ENCODE results near the gene TIGAR. TPM values are rescaled to one million over a fixed set of nuclear protein-coding genes. Genes with fewer than 3 reads are reported as not detected.

TIGAR gene
- total and polyA plus RNA-seq, 4 donors = 2.9 to 10.5 (median 5.9) TPM

- intact Hi-C loops (cut with DNase I) = no loop called here
- no peak overlapping the region for H3K4me3 ChIP-seq (ENCODE audit: low read length in 2 of 2)
- no peaks in the 10 kb centered on the region for H3K36me3 ChIP-seq (ENCODE audit: control insufficient read depth in 1 of 2, insufficient read depth in 2 of 2, low read length in 1 of 2)
- H3K9me3 ChIP-seq (ENCODE audit: control insufficient read depth, low read length) = no peaks in the 10 kb centered on the region
- H3K27ac ChIP-seq (ENCODE audit: low read depth in 1 of 2, low read length in 2 of 2) = no peak overlapping the region
- no peaks in the 10 kb centered on the region for H3K27me3 ChIP-seq (ENCODE audit: control insufficient read depth in 1 of 2, insufficient read depth in 2 of 2, low read length in 1 of 2)
- H3K4me1 ChIP-seq (ENCODE audit: control insufficient read depth in 1 of 2, insufficient read depth in 2 of 2, low read length in 2 of 2) = no peaks in the 10 kb centered on the region
- ATAC-seq (ENCODE audit: low FRiP score) (no peak), DNase-seq (no peak)
- WGBS, 2 donors = 58 to 80% methylated on average over 1 of the region's 1 CpG
These were observed 67.0 kb downstream of the TIGAR start for GRCh38 chr12:4388032-4388431.

DNA sequence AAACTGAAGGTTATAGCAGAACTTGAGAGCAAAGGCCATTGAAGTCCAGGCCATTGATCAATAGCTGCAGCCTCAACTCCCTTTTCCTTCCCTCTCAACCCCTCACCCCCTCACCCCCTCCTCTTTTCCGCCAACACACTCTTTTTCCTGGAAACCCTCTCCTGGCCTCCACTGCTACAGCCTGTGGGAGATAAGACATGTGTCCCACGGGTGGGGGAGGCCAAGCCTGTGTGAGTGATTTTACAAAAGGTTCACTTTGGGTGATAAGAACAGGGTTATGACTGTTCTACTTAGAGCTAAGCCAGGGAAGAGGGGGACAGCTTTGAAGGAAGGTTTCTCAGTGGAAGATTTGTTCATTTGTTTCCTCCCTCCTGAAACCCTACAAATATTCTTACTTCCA, 67.6 kb downstream of the TIGAR start:
- no peaks in the 10 kb centered on the region for H3K36me3 ChIP-seq (ENCODE audit: control insufficient read depth in 1 of 2, insufficient read depth in 2 of 2, low read length in 1 of 2)
- H3K27ac ChIP-seq (ENCODE audit: low read depth in 1 of 2, low read length in 2 of 2) = no peak overlapping the region
- DNase-seq (no peak), ATAC-seq (ENCODE audit: low FRiP score) (no peak)
- H3K9me3 ChIP-seq (ENCODE audit: control insufficient read depth, low read length) = no peaks in the 10 kb centered on the region
- no peaks in the 10 kb centered on the region for H3K27me3 ChIP-seq (ENCODE audit: control insufficient read depth in 1 of 2, insufficient read depth in 2 of 2, low read length in 1 of 2)
- 28 to 29% methylated on average over 2 of the region's 2 CpGs for WGBS, 2 donors
- no peak overlapping the region for H3K4me3 ChIP-seq (ENCODE audit: low read length in 2 of 2)
- intact Hi-C loops (cut with DNase I) = no loop called here
- H3K4me1 ChIP-seq (ENCODE audit: control insufficient read depth in 1 of 2, insufficient read depth in 2 of 2, low read length in 2 of 2) = no peaks in the 10 kb centered on the region

GRCh38 chr12:4392223-4392742, 71.3 kb downstream of the TIGAR start:
- H3K4me3 ChIP-seq (ENCODE audit: low read length in 2 of 2) = no peak overlapping the region
- no peaks in the 10 kb centered on the region for H3K36me3 ChIP-seq (ENCODE audit: control insufficient read depth in 1 of 2, insufficient read depth in 2 of 2, low read length in 1 of 2)
- ATAC-seq (ENCODE audit: low FRiP score) (no peak), DNase-seq (no peak)
- no peaks in the 10 kb centered on the region for H3K4me1 ChIP-seq (ENCODE audit: control insufficient read depth in 1 of 2, insufficient read depth in 2 of 2, low read length in 2 of 2)
- H3K27me3 ChIP-seq (ENCODE audit: control insufficient read depth in 1 of 2, insufficient read depth in 2 of 2, low read length in 1 of 2) = no peaks in the 10 kb centered on the region
- intact Hi-C loops (cut with DNase I) = no loop called here
- 24 to 26% methylated on average over 15 of the region's 15 CpGs for WGBS, 2 donors
- H3K9me3 ChIP-seq (ENCODE audit: control insufficient read depth, low read length) = no peaks in the 10 kb centered on the region
- H3K27ac ChIP-seq (ENCODE audit: low read depth in 1 of 2, low read length in 2 of 2) = no peak overlapping the region

DNA sequence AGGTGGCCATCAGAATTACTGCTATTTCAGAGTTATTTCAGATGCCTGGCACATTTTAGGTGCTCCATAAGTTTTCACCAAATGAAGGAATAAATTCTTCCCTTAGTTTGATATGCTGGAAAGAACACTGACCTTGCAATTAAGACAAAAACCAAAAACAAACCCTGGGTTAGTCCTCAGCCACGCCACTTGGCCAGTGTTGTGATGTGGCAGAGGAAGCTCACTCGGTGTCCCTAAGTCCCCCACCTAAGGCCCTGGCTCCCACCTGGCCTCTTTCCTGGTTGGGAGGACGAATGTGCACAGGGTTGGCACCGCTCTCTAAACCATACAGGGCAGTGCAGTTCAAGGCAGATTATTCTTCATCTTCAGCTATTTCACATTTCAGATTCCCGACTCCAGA, 72.2 kb downstream of the TIGAR start:
- H3K27me3 ChIP-seq (ENCODE audit: control insufficient read depth in 1 of 2, insufficient read depth in 2 of 2, low read length in 1 of 2) = no peaks in the 10 kb centered on the region
- no peak overlapping the region for H3K27ac ChIP-seq (ENCODE audit: low read depth in 1 of 2, low read length in 2 of 2)
- intact Hi-C loops (cut with DNase I) = no loop called here
- no peaks in the 10 kb centered on the region for H3K4me1 ChIP-seq (ENCODE audit: control insufficient read depth in 1 of 2, insufficient read depth in 2 of 2, low read length in 2 of 2)
- H3K4me3 ChIP-seq (ENCODE audit: low read length in 2 of 2) = no peak overlapping the region
- no peaks in the 10 kb centered on the region for H3K36me3 ChIP-seq (ENCODE audit: control insufficient read depth in 1 of 2, insufficient read depth in 2 of 2, low read length in 1 of 2)
- 72 to 76% methylated on average over 5 of the region's 5 CpGs for WGBS, 2 donors
- H3K9me3 ChIP-seq (ENCODE audit: control insufficient read depth, low read length) = no peaks in the 10 kb centered on the region
- ATAC-seq (ENCODE audit: low FRiP score) = no peak
- no peak for DNase-seq

GRCh38 chr12:4395818-4396217, 74.8 kb downstream of the TIGAR start:
- no peaks in the 10 kb centered on the region for H3K27me3 ChIP-seq (ENCODE audit: control insufficient read depth in 1 of 2, insufficient read depth in 2 of 2, low read length in 1 of 2)

DNA sequence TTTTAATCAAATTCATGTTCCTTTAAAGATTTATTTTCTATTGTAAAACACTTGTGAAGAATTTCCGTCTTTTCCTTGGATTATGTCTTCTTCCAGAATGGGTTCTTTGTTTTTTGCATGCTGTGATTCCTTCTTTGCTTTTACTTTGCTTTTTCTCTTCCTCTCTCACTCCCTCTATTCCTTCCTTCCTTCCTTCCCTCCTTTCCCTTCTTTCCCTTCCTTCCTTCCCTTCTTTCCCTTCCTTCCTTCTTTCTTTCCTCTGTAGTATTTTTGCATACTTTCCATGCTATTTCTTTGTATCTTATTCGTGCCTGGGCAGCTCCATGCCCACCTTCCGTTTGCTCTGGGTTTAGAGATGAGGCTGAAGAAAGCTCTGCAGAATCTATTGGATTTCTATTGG, 80.1 kb downstream of the TIGAR start:
- no peak for DNase-seq
- no peak for ATAC-seq (ENCODE audit: low FRiP score)
- H3K27ac ChIP-seq (ENCODE audit: low read depth in 1 of 2, low read length in 2 of 2) = no peak overlapping the region
- no peaks in the 10 kb centered on the region for H3K4me1 ChIP-seq (ENCODE audit: control insufficient read depth in 1 of 2, insufficient read depth in 2 of 2, low read length in 2 of 2)
- H3K4me3 ChIP-seq (ENCODE audit: low read length in 2 of 2) = no peak overlapping the region
- 81 to 82% methylated on average over 3 of the region's 3 CpGs for WGBS, 2 donors
- H3K36me3 ChIP-seq (ENCODE audit: control insufficient read depth in 1 of 2, insufficient read depth in 2 of 2, low read length in 1 of 2) = no peaks in the 10 kb centered on the region
- intact Hi-C loops (cut with DNase I) = no loop called here
- H3K27me3 ChIP-seq (ENCODE audit: control insufficient read depth in 1 of 2, insufficient read depth in 2 of 2, low read length in 1 of 2) = no peaks in the 10 kb centered on the region
- no peaks in the 10 kb centered on the region for H3K9me3 ChIP-seq (ENCODE audit: control insufficient read depth, low read length)

More at GRCh38 chr12:4395818-4396217, 74.8 kb downstream of the TIGAR start:
- Histone ChIP-seq H3K27ac (ENCODE audit: low read depth in 1 of 2, low read length in 2 of 2) (no peak overlapping the region), H3K4me1 (ENCODE audit: control insufficient read depth in 1 of 2, insufficient read depth in 2 of 2, low read length in 2 of 2) (no peaks in the 10 kb centered on the region), H3K4me3 (ENCODE audit: low read length in 2 of 2) (no peak overlapping the region), H3K36me3 (ENCODE audit: control insufficient read depth in 1 of 2, insufficient read depth in 2 of 2, low read length in 1 of 2) (no peaks in the 10 kb centered on the region), H3K9me3 (ENCODE audit: control insufficient read depth, low read length) (no peaks in the 10 kb centered on the region)
- DNase-seq = no peak
- intact Hi-C loops (cut with DNase I) = no loop called here
- no peak for ATAC-seq (ENCODE audit: low FRiP score)
- WGBS, 2 donors = 75 to 82% methylated on average over 2 of the region's 2 CpGs

DNA sequence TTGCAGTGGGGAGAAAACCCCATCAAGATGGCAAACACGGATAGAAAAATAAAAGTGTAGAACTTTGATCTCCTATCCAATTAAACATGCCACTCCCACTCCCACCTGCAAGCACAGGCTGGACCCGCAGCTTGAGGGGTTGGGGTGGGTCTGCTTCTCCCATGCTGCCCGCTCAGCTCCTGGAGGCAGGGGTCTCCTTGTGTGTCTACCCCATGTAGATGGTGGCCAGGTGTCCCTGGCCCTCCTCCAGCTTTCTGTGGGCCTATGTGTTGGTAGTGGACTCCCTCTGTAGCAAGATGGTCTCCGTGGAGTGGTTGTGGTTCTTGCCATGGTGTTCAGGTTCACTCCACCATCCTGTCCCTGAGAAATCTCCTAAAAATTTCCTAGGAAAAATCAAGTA, 82.0 kb downstream of the TIGAR start:
- no peaks in the 10 kb centered on the region for H3K9me3 ChIP-seq (ENCODE audit: control insufficient read depth, low read length)
- ATAC-seq (ENCODE audit: low FRiP score) = no peak
- no peaks in the 10 kb centered on the region for H3K36me3 ChIP-seq (ENCODE audit: control insufficient read depth in 1 of 2, insufficient read depth in 2 of 2, low read length in 1 of 2)
- H3K4me1 ChIP-seq (ENCODE audit: control insufficient read depth in 1 of 2, insufficient read depth in 2 of 2, low read length in 2 of 2) = no peaks in the 10 kb centered on the region
- H3K27me3 ChIP-seq (ENCODE audit: control insufficient read depth in 1 of 2, insufficient read depth in 2 of 2, low read length in 1 of 2) = no peaks in the 10 kb centered on the region
- no peak for DNase-seq
- no peak overlapping the region for H3K27ac ChIP-seq (ENCODE audit: low read depth in 1 of 2, low read length in 2 of 2)
- whole genome bisulfite sequencing, 2 donors = 78% methylated on average over 4 of the region's 4 CpGs
- H3K4me3 ChIP-seq (ENCODE audit: low read length in 2 of 2) = no peak overlapping the region
- intact Hi-C loops (cut with DNase I) = no loop called here

Other genes with a start within 250 kb of the TIGAR start
- gene CCND2, start 47.5 kb upstream of the TIGAR start, total RNA-seq = 100 to 1,000 TPM; 135 to 170 TPM
- 10 to 100 TPM; 17.1 to 18.9 TPM for gene CCND2, start 47.5 kb upstream of the TIGAR start, polyA plus RNA-seq
- gene FGF23, start 58.5 kb downstream of the TIGAR start, total RNA-seq = not detected
- gene FGF23, start 58.5 kb downstream of the TIGAR start, polyA plus RNA-seq = not detected
- not detected for gene FGF6, start 124.6 kb downstream of the TIGAR start, total RNA-seq
- gene FGF6, start 124.6 kb downstream of the TIGAR start, polyA plus RNA-seq = not detected
- gene RAD51AP1, start 217.7 kb downstream of the TIGAR start, total RNA-seq = 1 to 10 TPM; 1.2 to 2.8 TPM
- 1 to 10 TPM; 2.2 to 2.9 TPM for gene RAD51AP1, start 217.7 kb downstream of the TIGAR start, polyA plus RNA-seq
- gene DYRK4, start 241.0 kb downstream of the TIGAR start, total RNA-seq = 10 to 100 TPM; 29.6 to 33.8 TPM
- 10 to 100 TPM; 45.3 to 74.8 TPM for gene DYRK4, start 241.0 kb downstream of the TIGAR start, polyA plus RNA-seq